Thoracic aorta (tissue), 2 donors: ENCODE data around the gene RPS15. TPM values are rescaled to one million over a fixed set of nuclear protein-coding genes. Genes with fewer than 3 reads are reported as not detected.

Experiments used
- ATAC-seq: fragments of 150-250 bp; one replicate; pipeline ENCODE4 v1.8.0; 2017; ENCODE audit warnings: low read depth; ENCODE audit not compliant: insufficient number of reproducible peaks, low FRiP score
- DNase-seq: peaks from one replicate; pipeline ENCODE4 v3.0.0-alpha.2; 2020; ENCODE audit warnings: low spot score
- H3K27ac ChIP-seq, 2 donors: fragments of 200-600 bp; sonication (generic); 1 replicate in 1 of 2; 2 replicates in 1 of 2; pipeline ENCODE4 v1.5.1; 2016; ENCODE audit warnings: mild to moderate bottlenecking in 2 of 2, moderate library complexity in 2 of 2
- H3K27me3 ChIP-seq: fragments of 200-600 bp; sonication (generic); replicated peaks from 2 replicates; pipeline ENCODE4 v1.6.0; 2016; ENCODE audit warnings: mild to moderate bottlenecking; ENCODE audit not compliant: insufficient read depth
- H3K36me3 ChIP-seq: fragments of 200-600 bp; sonication (generic); one replicate; pipeline ENCODE4 v1.5.1; 2016
- H3K4me1 ChIP-seq, 2 donors: fragments of 200-600 bp; sonication (generic); 1 replicate in 1 of 2; 2 replicates in 1 of 2; pipeline versions ENCODE4 v1.5.1 to v1.6.0; 2016; ENCODE audit warnings: low read depth in 2 of 2, mild to moderate bottlenecking in 1 of 2; ENCODE audit not compliant: control insufficient read depth in 1 of 2
- H3K4me3 ChIP-seq: fragments of 200-600 bp; sonication (generic); 2 replicates; pipeline ENCODE4 v1.5.1; 2016; ENCODE audit warnings: mild to moderate bottlenecking
- H3K9me3 ChIP-seq: fragments of 200-600 bp; sonication (generic); 2 replicates; pipeline ENCODE4 v1.5.1; 2016
- CTCF ChIP-seq: fragments of 200-600 bp; sonication (generic); IDR thresholded peaks from one replicate; pipeline ENCODE4 v1.5.1; 2019; ENCODE audit warnings: antibody characterized with exemption
- total RNA-seq, 2 donors: library from RNA; depleted of rRNA; stranded (reverse); fragments of >200 nt; gene quantifications; one replicate each; pipeline versions ENCODE4 v1.1.0 to v1.2.3, GENCODE V29; 2016

RPS15 gene
- total RNA-seq, 2 donors from 2014 or later, result 1,512 to 2,119 TPM

DNA sequence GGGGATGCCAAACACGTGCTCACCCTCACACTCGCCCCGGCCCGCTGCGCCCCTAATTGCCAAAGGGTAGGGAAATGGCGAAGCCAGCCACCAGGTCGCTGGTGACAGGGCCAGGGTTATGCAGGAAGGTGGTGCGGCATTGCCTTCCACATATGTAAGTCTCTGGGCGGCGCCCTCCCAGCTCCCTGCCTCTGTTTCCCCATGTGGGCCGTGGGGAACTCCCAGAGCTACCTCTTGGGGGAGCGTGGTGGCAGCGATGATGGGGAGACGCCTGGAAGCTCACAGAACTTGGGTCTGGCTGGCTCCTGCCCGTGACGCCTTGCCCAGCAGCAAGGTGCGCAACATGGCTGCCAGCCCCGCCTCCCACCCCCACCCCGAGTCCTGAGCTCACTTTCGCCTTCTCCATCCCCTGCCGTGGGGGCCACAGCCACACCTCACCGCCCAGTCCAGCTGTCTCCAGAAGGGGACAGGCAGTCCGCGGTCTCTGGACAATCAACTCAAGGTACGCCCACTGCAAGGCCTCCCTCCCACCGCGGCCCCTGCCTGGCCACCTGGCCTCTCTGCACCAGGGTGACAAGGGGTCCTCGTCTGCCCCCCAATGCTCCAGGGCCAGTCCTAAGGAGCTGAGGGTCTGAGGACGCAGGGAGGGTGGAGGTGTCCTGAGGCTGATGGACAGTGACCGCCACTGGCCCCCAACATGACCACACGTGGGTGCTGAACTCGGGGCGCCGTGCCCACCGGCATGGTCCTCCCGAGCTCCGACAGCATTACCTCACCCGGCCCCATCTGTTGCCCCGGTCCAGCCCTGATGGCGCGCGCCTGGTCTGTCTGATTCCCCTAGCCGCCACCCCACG, 34.3 kb downstream of the RPS15 start:
- no peaks in the 10 kb centered on the region for H3K9me3 ChIP-seq
- H3K4me3 ChIP-seq, result no peak overlapping the region
- DNase-seq (no peak), ATAC-seq (no peak)
- H3K27ac ChIP-seq, result no peak overlapping the region
- peaks cover 37 to 41% of the 10 kb centered on the region in 2 donors for H3K4me1 ChIP-seq
- peaks cover 6% of the 10 kb centered on the region for H3K36me3 ChIP-seq
- no peak for TF ChIP-seq CTCF
- peaks cover 26% of the 10 kb centered on the region for H3K27me3 ChIP-seq

- Histone ChIP-seq H3K36me3 (peaks cover 6% of the 10 kb centered on the region), H3K27ac (no peak overlapping the region), H3K27me3 (peaks cover 20% of the 10 kb centered on the region), H3K4me3 (no peak overlapping the region), H3K4me1 (peaks cover 33 to 38% of the 10 kb centered on the region in 2 donors), H3K9me3 (no peaks in the 10 kb centered on the region)
- DNase-seq (no peak), ATAC-seq (no peak)
- TF ChIP-seq CTCF, result no peak
Measured at GRCh38 chr19:1473085-1473851, 35.1 kb downstream of the RPS15 start.

DNA sequence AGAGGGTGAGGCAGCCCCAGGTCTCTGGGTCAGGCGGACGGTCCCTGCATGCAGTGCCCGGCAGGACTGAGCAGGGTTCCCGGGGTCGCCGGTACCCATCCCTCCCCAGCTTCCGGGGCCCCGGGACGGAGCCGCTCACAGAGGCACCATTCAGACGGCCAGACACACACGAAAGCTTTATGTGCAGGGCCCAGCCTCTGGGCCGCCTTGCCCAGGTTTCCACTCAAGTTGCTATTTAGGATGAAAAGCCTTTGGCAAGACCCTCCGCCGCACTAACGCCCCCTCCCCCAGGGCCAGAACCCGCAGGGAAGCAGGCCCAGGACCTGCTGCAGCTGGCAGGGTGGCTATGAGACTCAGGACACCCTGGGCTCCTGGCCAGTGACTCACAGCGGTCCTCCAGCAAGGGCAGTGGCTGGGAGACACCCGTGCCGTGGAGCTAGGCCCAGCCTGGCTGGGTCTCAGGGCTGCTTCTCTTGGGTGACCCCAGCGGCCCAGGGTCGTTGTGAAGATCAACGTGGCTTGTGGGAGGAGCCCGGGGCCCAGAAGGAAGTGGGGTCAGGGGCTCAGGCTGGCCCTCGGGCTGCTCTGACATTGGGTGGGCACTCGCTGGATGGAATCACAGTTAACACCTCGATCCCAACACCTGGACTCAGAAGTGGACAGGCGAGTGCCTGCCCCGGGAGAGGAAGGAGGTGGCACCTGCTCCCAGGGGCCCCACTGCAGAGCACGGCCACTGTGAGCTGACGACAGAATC, 36.0 kb downstream of the RPS15 start:
- ATAC-seq, result no peak
- peaks cover 6% of the 10 kb centered on the region for H3K36me3 ChIP-seq
- H3K4me3 ChIP-seq, result no peak overlapping the region
- no peak overlapping the region for H3K27ac ChIP-seq
- TF ChIP-seq CTCF, result no peak
- H3K27me3 ChIP-seq, result peaks cover 15% of the 10 kb centered on the region
- no peak for DNase-seq
- peaks cover 28 to 36% of the 10 kb centered on the region in 2 donors for H3K4me1 ChIP-seq
- H3K9me3 ChIP-seq, result no peaks in the 10 kb centered on the region

- H3K27ac ChIP-seq, result no peak overlapping the region
- no peak for DNase-seq
- no peak for ATAC-seq
- H3K4me3 ChIP-seq, result no peak overlapping the region
- peaks cover 25 to 37% of the 10 kb centered on the region in 2 donors for H3K4me1 ChIP-seq
- peaks cover 6% of the 10 kb centered on the region for H3K36me3 ChIP-seq
- H3K27me3 ChIP-seq, result peaks cover 15% of the 10 kb centered on the region
- no peaks in the 10 kb centered on the region for H3K9me3 ChIP-seq
- no peak for TF ChIP-seq CTCF
Measured at GRCh38 chr19:1474765-1475351, 36.7 kb downstream of the RPS15 start.
